Neuron (in vitro differentiated cells): ENCODE measurements around the gene ACTA1.
"Not testable (repeated sequence)": the region's sequence is repeated elsewhere in the genome, so short reads cannot be mapped to it uniquely, and the experiment has no call there.

Source experiments
- H2AFZ ChIP-seq: one replicate; pipeline ENCODE4 v1.6.1; 2013; ENCODE audit warnings: low read depth, mild to moderate bottlenecking, inconsistent platforms, low read length, moderate library complexity
- H3K27me3 ChIP-seq: one replicate; pipeline ENCODE4 v1.6.1; 2013; ENCODE audit warnings: low read length; ENCODE audit not compliant: insufficient read depth
- H3K36me3 ChIP-seq: one replicate; pipeline ENCODE4 v1.6.1; 2013; ENCODE audit warnings: low read length; ENCODE audit not compliant: insufficient read depth
- H3K4me1 ChIP-seq: one replicate; pipeline ENCODE4 v1.6.1; 2013; ENCODE audit warnings: low read length; ENCODE audit not compliant: insufficient read depth
- H3K4me3 ChIP-seq: 2 replicates; pipeline ENCODE4 v1.5.1; 2013; ENCODE audit warnings: mild to moderate bottlenecking, low read length, moderate library complexity
- H3K9me3 ChIP-seq: one replicate; pipeline ENCODE4 v1.6.1; 2013; ENCODE audit warnings: low read length

The ACTA1 gene

GRCh38 chr1:229433364-229434004 is 410 bp downstream of the ACTA1 start:
- no peak overlapping the region for H3K4me3 ChIP-seq
- H3K36me3 ChIP-seq: no peaks in the 10 kb centered on the region
- no peak overlapping the region for H2AFZ ChIP-seq
- peaks cover 21% of the 10 kb centered on the region for H3K27me3 ChIP-seq
- peaks cover 11% of the 10 kb centered on the region for H3K9me3 ChIP-seq
- peaks cover 10% of the 10 kb centered on the region for H3K4me1 ChIP-seq

- peaks cover 21% of the 10 kb centered on the region for H3K27me3 ChIP-seq
- H3K9me3 ChIP-seq: peaks cover 11% of the 10 kb centered on the region
- H3K4me3 ChIP-seq: no peak overlapping the region
- no peaks in the 10 kb centered on the region for H3K36me3 ChIP-seq
- peaks cover 10% of the 10 kb centered on the region for H3K4me1 ChIP-seq
- H2AFZ ChIP-seq: no peak overlapping the region
Observed at GRCh38 chr1:229432905-229433304, 989 bp downstream of the ACTA1 start.

- H3K27me3 ChIP-seq: peaks cover 21% of the 10 kb centered on the region
- no peaks in the 10 kb centered on the region for H3K36me3 ChIP-seq
- no peak overlapping the region for H2AFZ ChIP-seq
- peaks cover 10% of the 10 kb centered on the region for H3K4me1 ChIP-seq
- H3K4me3 ChIP-seq: no peak overlapping the region
- H3K9me3 ChIP-seq: peaks cover 11% of the 10 kb centered on the region
Observed at GRCh38 chr1:229432116-229432461, 1.8 kb downstream of the ACTA1 start.

- H3K9me3 ChIP-seq: peaks cover 11% of the 10 kb centered on the region
- peaks cover 24% of the 10 kb centered on the region for H3K27me3 ChIP-seq
- H3K4me3 ChIP-seq: no peak overlapping the region
- no peak overlapping the region for H2AFZ ChIP-seq
- peaks cover 10% of the 10 kb centered on the region for H3K4me1 ChIP-seq
- no peaks in the 10 kb centered on the region for H3K36me3 ChIP-seq
Observed at GRCh38 chr1:229431284-229432115, 2.4 kb downstream of the ACTA1 start.

GRCh38 chr1:229430761-229431283 is 3.1 kb downstream of the ACTA1 start:
- Histone ChIP-seq H3K4me3 (no peak overlapping the region), H2AFZ (no peak overlapping the region), H3K36me3 (no peaks in the 10 kb centered on the region), H3K27me3 (peaks cover 24% of the 10 kb centered on the region), H3K9me3 (peaks cover 11% of the 10 kb centered on the region), H3K4me1 (peaks cover 10% of the 10 kb centered on the region)

- Histone ChIP-seq H3K4me3 (no peak overlapping the region), H3K36me3 (no peaks in the 10 kb centered on the region), H3K9me3 (peaks cover 12% of the 10 kb centered on the region), H3K4me1 (no peaks in the 10 kb centered on the region), H3K27me3 (peaks cover 8% of the 10 kb centered on the region), H2AFZ (no peak overlapping the region)
Observed at GRCh38 chr1:229428256-229428655, 5.6 kb downstream of the ACTA1 start.

- H3K4me1 ChIP-seq: no peaks in the 10 kb centered on the region
- H2AFZ ChIP-seq: no peak overlapping the region
- peaks cover 11% of the 10 kb centered on the region for H3K9me3 ChIP-seq
- H3K27me3 ChIP-seq: peaks cover 8% of the 10 kb centered on the region
- no peaks in the 10 kb centered on the region for H3K36me3 ChIP-seq
- H3K4me3 ChIP-seq: no peak overlapping the region
Observed at GRCh38 chr1:229427572-229427971, 6.3 kb downstream of the ACTA1 start.

GRCh38 chr1:229425564-229426159 is 8.2 kb downstream of the ACTA1 start:
- peaks cover 2% of the 10 kb centered on the region for H3K9me3 ChIP-seq
- H3K4me3 ChIP-seq: no peak overlapping the region
- peaks cover 8% of the 10 kb centered on the region for H3K27me3 ChIP-seq
- H2AFZ ChIP-seq: no peak overlapping the region
- H3K4me1 ChIP-seq: no peaks in the 10 kb centered on the region
- H3K36me3 ChIP-seq: no peaks in the 10 kb centered on the region

- H3K36me3 ChIP-seq: no peaks in the 10 kb centered on the region
- H2AFZ ChIP-seq: no peak overlapping the region
- H3K4me3 ChIP-seq: no peak overlapping the region
- no peaks in the 10 kb centered on the region for H3K4me1 ChIP-seq
- H3K27me3 ChIP-seq: no peaks in the 10 kb centered on the region
- peaks cover under 1% of the 10 kb centered on the region for H3K9me3 ChIP-seq
Observed at GRCh38 chr1:229420765-229421164, 13.1 kb downstream of the ACTA1 start.

- no peaks in the 10 kb centered on the region for H3K36me3 ChIP-seq
- no peaks in the 10 kb centered on the region for H3K27me3 ChIP-seq
- H3K9me3 ChIP-seq: no peaks in the 10 kb centered on the region
- no peaks in the 10 kb centered on the region for H3K4me1 ChIP-seq
- no peak overlapping the region for H3K4me3 ChIP-seq
- no peak overlapping the region for H2AFZ ChIP-seq
Observed at GRCh38 chr1:229420224-229420623, 13.7 kb downstream of the ACTA1 start.

GRCh38 chr1:229418586-229418985 is 15.3 kb downstream of the ACTA1 start:
- not testable (repeated sequence) for H3K9me3 ChIP-seq, H3K4me3 ChIP-seq, H2AFZ ChIP-seq, H3K27me3 ChIP-seq, H3K4me1 ChIP-seq, H3K36me3 ChIP-seq

GRCh38 chr1:229412810-229413209 is 21.1 kb downstream of the ACTA1 start:
- H3K9me3 ChIP-seq, H2AFZ ChIP-seq, H3K4me3 ChIP-seq, H3K36me3 ChIP-seq: not testable (repeated sequence)
- Histone ChIP-seq H3K4me1 (peaks cover 11% of the 10 kb centered on the region), H3K27me3 (peaks cover 14% of the 10 kb centered on the region)

GRCh38 chr1:229412056-229412455 is 21.8 kb downstream of the ACTA1 start:
- H3K4me1 ChIP-seq: peaks cover 16% of the 10 kb centered on the region
- no peaks in the 10 kb centered on the region for H3K9me3 ChIP-seq
- peaks cover 22% of the 10 kb centered on the region for H3K27me3 ChIP-seq
- no peak overlapping the region for H2AFZ ChIP-seq
- H3K4me3 ChIP-seq: no peak overlapping the region
- H3K36me3 ChIP-seq: no peaks in the 10 kb centered on the region
